Measurements from ENCODE around the gene UGT1A4.

The UGT1A4 gene

DNA sequence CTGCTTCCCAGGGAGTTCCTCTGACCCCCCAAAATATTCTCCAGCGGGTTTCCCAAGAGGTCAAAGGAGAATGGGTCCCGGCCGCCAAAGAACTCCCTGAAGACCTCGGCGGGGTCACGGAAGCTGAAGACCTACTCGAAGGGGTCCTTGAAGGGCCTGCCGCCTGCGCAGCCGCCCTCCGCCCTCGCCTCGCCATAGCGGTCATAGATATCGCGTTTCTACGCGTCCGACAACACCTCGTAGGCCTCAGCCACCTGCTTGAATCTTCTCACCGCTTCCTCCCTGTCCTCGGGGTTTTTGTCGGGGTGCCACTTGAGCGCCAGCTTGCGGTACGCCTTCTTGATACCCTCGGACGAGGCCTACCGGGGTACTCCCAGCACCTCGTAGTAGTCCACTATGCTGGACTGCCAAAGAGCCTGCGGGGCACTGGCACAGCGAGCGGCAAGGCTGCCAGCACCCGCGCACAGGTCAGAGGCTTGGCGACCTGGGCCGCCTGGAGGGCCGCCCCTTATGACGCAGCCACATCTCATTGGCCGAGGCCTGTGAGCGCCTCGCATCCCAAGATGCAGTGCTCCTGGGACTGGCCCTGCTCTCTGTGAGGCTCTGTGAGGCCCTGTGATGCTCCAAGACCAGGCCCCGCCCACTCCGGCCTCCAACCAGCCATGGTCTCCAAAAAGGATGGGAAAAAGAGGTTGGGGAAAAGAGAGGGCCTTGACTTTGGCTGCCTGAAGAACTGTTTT is 36.5 kb downstream of the UGT1A4 start:
- peaks cover 10% of the 10 kb centered on the region for H3K9me3 Mint-ChIP-seq
- H3K27me3 Mint-ChIP-seq, result peaks cover 4% of the 10 kb centered on the region
- no peaks in the 10 kb centered on the region for H3K4me1 Mint-ChIP-seq
- H3K4me3 Mint-ChIP-seq, result no peak overlapping the region
- no peak overlapping the region for H3K27ac Mint-ChIP-seq
- peaks cover 1% of the 10 kb centered on the region for H3K36me3 Mint-ChIP-seq

GRCh38 chr2:233756429-233757081 is 38.0 kb downstream of the UGT1A4 start:
- Mint-ChIP-seq H3K27me3 (peaks cover 4% of the 10 kb centered on the region), H3K27ac (no peak overlapping the region), H3K9me3 (peaks cover 9% of the 10 kb centered on the region), H3K4me1 (no peaks in the 10 kb centered on the region), H3K4me3 (no peak overlapping the region), H3K36me3 (peaks cover 1% of the 10 kb centered on the region)

DNA sequence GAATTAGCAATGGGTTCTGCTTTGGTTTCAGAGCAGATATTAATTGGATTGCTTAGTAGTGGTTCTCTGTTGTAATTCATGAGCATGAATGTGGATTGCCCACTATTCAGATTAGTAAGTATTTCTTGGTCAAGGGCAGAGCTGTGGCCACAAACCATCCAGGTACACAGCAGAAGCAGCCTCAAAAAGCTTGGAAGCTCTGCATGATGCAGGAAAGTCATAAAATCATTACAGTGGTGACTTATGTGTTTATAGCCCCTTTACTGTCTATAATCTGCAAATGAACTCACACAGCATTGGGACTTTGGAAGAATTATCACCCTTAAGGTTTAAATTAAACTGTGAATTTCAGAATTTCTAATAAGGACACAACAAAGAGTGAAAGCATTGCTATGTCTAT is 39.6 kb downstream of the UGT1A4 start:
- H3K9me3 Mint-ChIP-seq, result peaks cover under 1% of the 10 kb centered on the region
- H3K27ac Mint-ChIP-seq, result no peak overlapping the region
- H3K4me1 Mint-ChIP-seq, result no peaks in the 10 kb centered on the region
- H3K4me3 Mint-ChIP-seq, result no peak overlapping the region
- no peaks in the 10 kb centered on the region for H3K36me3 Mint-ChIP-seq
- H3K27me3 Mint-ChIP-seq, result no peaks in the 10 kb centered on the region

GRCh38 chr2:233758849-233759248 is 40.3 kb downstream of the UGT1A4 start:
- no peak overlapping the region for H3K4me3 Mint-ChIP-seq
- H3K36me3 Mint-ChIP-seq, result no peaks in the 10 kb centered on the region
- H3K27me3 Mint-ChIP-seq, result peaks cover 3% of the 10 kb centered on the region
- H3K9me3 Mint-ChIP-seq, result no peaks in the 10 kb centered on the region
- no peak overlapping the region for H3K27ac Mint-ChIP-seq
- no peaks in the 10 kb centered on the region for H3K4me1 Mint-ChIP-seq

DNA sequence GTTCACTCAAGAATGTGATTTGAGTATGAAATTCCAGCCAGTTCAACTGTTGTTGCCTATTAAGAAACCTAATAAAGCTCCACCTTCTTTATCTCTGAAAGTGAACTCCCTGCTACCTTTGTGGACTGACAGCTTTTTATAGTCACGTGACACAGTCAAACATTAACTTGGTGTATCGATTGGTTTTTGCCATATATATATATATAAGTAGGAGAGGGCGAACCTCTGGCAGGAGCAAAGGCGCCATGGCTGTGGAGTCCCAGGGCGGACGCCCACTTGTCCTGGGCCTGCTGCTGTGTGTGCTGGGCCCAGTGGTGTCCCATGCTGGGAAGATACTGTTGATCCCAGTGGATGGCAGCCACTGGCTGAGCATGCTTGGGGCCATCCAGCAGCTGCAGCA is 41.5 kb downstream of the UGT1A4 start, which contains the start of gene UGT1A1:
Gene UGT1A1, plus strand, starts transcription at position 228 of the 400 bp plus-strand sequence. Its CDS starts 18 bp downstream, at position 246.
- Mint-ChIP-seq H3K4me3 (no peak within 1 kb of the TSS), H3K4me1 (no peaks in the 10 kb centered on the region), H3K36me3 (no peaks in the 10 kb centered on the region), H3K9me3 (no peaks in the 10 kb centered on the region), H3K27me3 (peaks cover 4% of the 10 kb centered on the region), H3K27ac (no peak within 1 kb of the TSS)

DNA sequence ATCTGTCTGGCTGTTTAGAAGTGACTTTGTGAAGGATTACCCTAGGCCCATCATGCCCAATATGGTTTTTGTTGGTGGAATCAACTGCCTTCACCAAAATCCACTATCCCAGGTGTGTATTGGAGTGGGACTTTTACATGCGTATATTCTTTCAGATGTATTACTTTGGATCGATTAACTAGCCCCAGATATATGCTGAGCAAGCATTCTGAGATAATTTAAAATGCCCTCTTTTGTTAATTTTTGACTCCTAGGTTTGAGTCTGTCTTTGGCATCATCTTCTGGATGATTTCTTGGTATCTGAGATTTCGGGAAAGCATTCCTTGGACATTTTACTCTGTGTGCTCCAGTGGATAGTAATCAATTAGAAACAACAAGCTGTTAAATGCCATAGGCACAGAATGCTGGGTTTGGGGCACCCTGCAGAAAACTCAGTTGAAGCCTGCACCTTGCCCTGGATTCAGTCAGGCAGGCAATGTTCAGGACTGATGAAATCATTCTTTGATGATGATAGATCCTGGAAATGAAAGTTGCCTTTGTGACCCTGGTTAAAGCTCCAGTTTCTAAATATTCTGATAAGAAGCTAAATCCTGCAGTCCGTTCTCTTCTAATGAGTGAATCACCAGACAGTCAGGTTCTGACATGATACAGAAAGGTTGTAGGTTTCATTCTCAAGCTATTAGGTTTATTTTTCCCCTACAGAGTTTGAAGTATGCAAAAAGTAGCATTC is 42.7 kb downstream of the UGT1A4 start:
- H3K4me3 Mint-ChIP-seq, result no peak overlapping the region

DNA sequence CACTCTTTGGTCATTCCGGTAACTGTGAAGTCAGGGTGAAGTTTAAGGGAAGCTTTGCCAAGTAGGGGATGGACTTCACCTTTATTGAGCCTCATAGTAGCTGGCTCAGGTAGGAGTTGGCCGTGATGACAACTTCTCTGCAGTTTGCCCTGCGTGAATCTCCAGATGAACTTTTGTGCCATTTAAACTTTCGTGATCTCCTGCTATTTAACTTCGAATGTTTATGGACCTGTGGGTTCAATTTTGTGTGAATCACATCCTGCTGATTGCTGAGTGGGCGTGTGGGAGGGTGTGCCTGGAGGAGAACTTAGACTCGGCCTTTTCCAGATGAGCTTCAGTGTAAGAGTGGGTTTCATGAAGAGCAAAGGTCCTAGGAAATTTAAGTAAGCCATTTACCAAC is 45.7 kb downstream of the UGT1A4 start:
- H3K4me3 Mint-ChIP-seq, result no peak overlapping the region
- H3K4me1 Mint-ChIP-seq, result no peaks in the 10 kb centered on the region
- H3K27ac Mint-ChIP-seq, result no peak overlapping the region
- no peaks in the 10 kb centered on the region for H3K36me3 Mint-ChIP-seq
- H3K9me3 Mint-ChIP-seq, result no peaks in the 10 kb centered on the region
- peaks cover 11% of the 10 kb centered on the region for H3K27me3 Mint-ChIP-seq

More for the DNA sequence above, 42.7 kb downstream of the UGT1A4 start:
- peaks cover 4% of the 10 kb centered on the region for H3K27me3 Mint-ChIP-seq
- no peak overlapping the region for H3K27ac Mint-ChIP-seq
- H3K9me3 Mint-ChIP-seq, result no peaks in the 10 kb centered on the region
- no peaks in the 10 kb centered on the region for H3K36me3 Mint-ChIP-seq
- H3K4me1 Mint-ChIP-seq, result no peaks in the 10 kb centered on the region

DNA sequence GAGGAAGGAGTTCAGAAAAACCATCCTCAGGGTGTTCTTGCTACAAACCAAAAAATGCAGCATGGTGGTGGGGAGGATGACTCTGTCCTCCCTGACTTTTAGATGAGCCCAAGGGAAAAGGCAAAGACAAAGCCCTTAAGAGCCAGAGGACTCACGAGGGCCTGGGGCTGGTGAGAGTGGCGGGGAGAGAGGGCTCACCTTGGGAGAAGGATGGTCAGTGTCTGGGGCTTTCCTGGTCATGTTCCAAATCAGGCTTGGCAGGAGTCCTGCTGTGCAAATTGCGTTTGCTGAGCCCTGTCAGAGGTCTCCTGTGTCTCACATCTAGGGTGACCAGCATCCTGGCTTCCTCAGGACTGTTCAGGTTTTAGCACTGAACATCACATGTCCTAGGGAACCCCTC is 46.2 kb downstream of the UGT1A4 start:
- peaks cover 12% of the 10 kb centered on the region for H3K27me3 Mint-ChIP-seq
- H3K4me3 Mint-ChIP-seq, result no peak overlapping the region
- no peak overlapping the region for H3K27ac Mint-ChIP-seq
- H3K9me3 Mint-ChIP-seq, result no peaks in the 10 kb centered on the region
- no peaks in the 10 kb centered on the region for H3K4me1 Mint-ChIP-seq
- H3K36me3 Mint-ChIP-seq, result no peaks in the 10 kb centered on the region

GRCh38 chr2:233766416-233766815 is 47.9 kb downstream of the UGT1A4 start:
- no peaks in the 10 kb centered on the region for H3K36me3 Mint-ChIP-seq
- no peaks in the 10 kb centered on the region for H3K9me3 Mint-ChIP-seq
- H3K27me3 Mint-ChIP-seq, result peaks cover 12% of the 10 kb centered on the region
- H3K4me1 Mint-ChIP-seq, result no peaks in the 10 kb centered on the region
- H3K27ac Mint-ChIP-seq, result no peak overlapping the region
- no peak overlapping the region for H3K4me3 Mint-ChIP-seq

GRCh38 chr2:233768076-233768475 is 49.5 kb downstream of the UGT1A4 start:
- H3K27me3 Mint-ChIP-seq, result peaks cover 12% of the 10 kb centered on the region
- no peak overlapping the region for H3K27ac Mint-ChIP-seq
- no peaks in the 10 kb centered on the region for H3K4me1 Mint-ChIP-seq
- H3K9me3 Mint-ChIP-seq, result no peaks in the 10 kb centered on the region
- H3K36me3 Mint-ChIP-seq, result no peaks in the 10 kb centered on the region
- H3K4me3 Mint-ChIP-seq, result no peak overlapping the region

GRCh38 chr2:233769260-233769659 is 50.7 kb downstream of the UGT1A4 start:
- Mint-ChIP-seq H3K27me3 (peaks cover 11% of the 10 kb centered on the region), H3K4me1 (no peaks in the 10 kb centered on the region), H3K27ac (no peak overlapping the region), H3K4me3 (no peak overlapping the region), H3K9me3 (no peaks in the 10 kb centered on the region), H3K36me3 (no peaks in the 10 kb centered on the region)

- Mint-ChIP-seq H3K36me3 (peaks cover 2% of the 10 kb centered on the region), H3K9me3 (no peaks in the 10 kb centered on the region), H3K4me1 (no peaks in the 10 kb centered on the region), H3K27me3 (peaks cover 9% of the 10 kb centered on the region), H3K4me3 (no peak overlapping the region), H3K27ac (no peak overlapping the region)
Measured at GRCh38 chr2:233772153-233772552, 53.6 kb downstream of the UGT1A4 start.

GRCh38 chr2:233772583-233772982 is 54.0 kb downstream of the UGT1A4 start:
- H3K27ac Mint-ChIP-seq, result no peak overlapping the region
- peaks cover 2% of the 10 kb centered on the region for H3K36me3 Mint-ChIP-seq
- H3K4me1 Mint-ChIP-seq, result no peaks in the 10 kb centered on the region
- H3K9me3 Mint-ChIP-seq, result no peaks in the 10 kb centered on the region
- no peak overlapping the region for H3K4me3 Mint-ChIP-seq
- H3K27me3 Mint-ChIP-seq, result peaks cover 7% of the 10 kb centered on the region

DNA sequence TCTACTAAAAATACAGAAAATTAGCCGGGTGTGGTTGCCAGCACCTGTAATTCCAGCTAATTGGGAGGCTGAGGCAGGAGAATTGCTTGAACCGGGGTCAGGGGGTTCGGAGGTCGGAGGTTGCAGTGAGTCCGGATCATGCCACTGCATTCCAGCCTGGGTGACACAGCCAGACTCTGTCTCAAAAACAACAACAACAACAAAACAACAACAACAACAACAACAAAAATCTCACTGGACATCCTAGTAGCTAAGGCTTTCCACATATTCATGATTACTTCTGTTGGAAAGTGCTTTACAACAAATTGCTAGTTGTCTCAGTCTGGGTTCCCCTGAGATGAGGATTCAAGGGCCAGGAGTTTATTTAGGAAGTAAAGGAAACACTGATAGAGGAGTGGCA is 55.3 kb downstream of the UGT1A4 start:
- Mint-ChIP-seq H3K4me1 (no peaks in the 10 kb centered on the region), H3K27ac (no peak overlapping the region), H3K4me3 (no peak overlapping the region), H3K36me3 (peaks cover 2% of the 10 kb centered on the region), H3K27me3 (peaks cover 8% of the 10 kb centered on the region), H3K9me3 (no peaks in the 10 kb centered on the region)

GRCh38 chr2:233775414-233775813 is 56.9 kb downstream of the UGT1A4 start:
- H3K27ac Mint-ChIP-seq, result no peak overlapping the region
- peaks cover 2% of the 10 kb centered on the region for H3K36me3 Mint-ChIP-seq
- H3K9me3 Mint-ChIP-seq, result no peaks in the 10 kb centered on the region
- H3K4me3 Mint-ChIP-seq, result no peak overlapping the region
- no peaks in the 10 kb centered on the region for H3K4me1 Mint-ChIP-seq
- peaks cover 11% of the 10 kb centered on the region for H3K27me3 Mint-ChIP-seq

DNA sequence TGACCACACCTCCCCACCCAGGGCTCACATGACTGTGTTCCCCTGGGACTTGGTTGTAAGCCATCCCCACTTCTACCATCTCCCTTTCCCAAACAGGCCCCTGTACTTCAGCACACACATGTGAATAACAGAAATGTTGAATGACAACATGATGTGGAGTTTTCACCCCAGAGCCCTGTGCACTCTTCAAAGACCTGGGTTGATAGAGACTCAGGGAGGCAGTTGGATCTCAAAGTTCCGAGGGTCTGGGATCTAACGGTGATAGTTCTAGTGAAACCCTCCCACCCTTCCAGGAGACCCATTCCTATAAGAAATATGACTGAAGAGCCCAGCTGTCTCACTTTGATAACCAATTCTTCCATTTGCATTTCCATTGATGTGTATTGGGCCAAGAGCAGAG is 59.5 kb downstream of the UGT1A4 start, which contains the start of gene MROH2A:
Gene MROH2A, plus strand, starts transcription at position 301 of the 400 bp plus-strand sequence. CDS start 1,029 bp downstream, outside the sequence.
- peaks cover 10% of the 10 kb centered on the region for H3K9me3 Mint-ChIP-seq
- no peak within 1 kb of the TSS for H3K27ac Mint-ChIP-seq

More for the DNA sequence above, 59.5 kb downstream of the UGT1A4 start, which contains the start of gene MROH2A:
- Mint-ChIP-seq H3K27me3 (peaks cover 18% of the 10 kb centered on the region), H3K4me1 (no peaks in the 10 kb centered on the region), H3K4me3 (no peak within 1 kb of the TSS), H3K36me3 (peaks cover 2% of the 10 kb centered on the region)
